HEK293 (cell line): Measurements from ENCODE around the gene KCNIP4.

Source experiments
- CTCF ChIA-PET: fragments of 350-600 bp; formaldehyde crosslinking; extraction: SDS; loops from one replicate; lab custom pipeline; 2021; ENCODE audit warnings: antibody characterized with exemption; lab: Yijun Ruan, JAX
- POLR2A ChIA-PET: fragments of 300-600 bp; formaldehyde crosslinking; extraction: SDS; loops from one replicate; lab custom pipeline; 2020; ENCODE audit warnings: antibody characterized with exemption, inconsistent platforms; lab: Yijun Ruan, JAX
- H3K27ac ChIP-seq: fragments of 200-500 bp; sonication (Bioruptor generic); 2 replicates; pipeline ENCODE4 v1.5.1; 2014; ENCODE audit warnings: low read depth, low read length, control low read depth, inconsistent platforms; ENCODE audit errors: extremely low read depth
- H3K36me3 ChIP-seq, 2 experiments: fragments of 200-500 bp in 1 of 2; sonication (Bioruptor generic) in 1 of 2; 1 replicate in 1 of 2; 2 replicates in 1 of 2; pipeline ENCODE4 v1.5.1; 2014 to 2017; ENCODE audit warnings: inconsistent platforms in 2 of 2, low read length in 2 of 2; ENCODE audit not compliant: control insufficient read depth in 2 of 2, insufficient read depth in 1 of 2
- H3K4me1 ChIP-seq: fragments of 200-500 bp; sonication (Bioruptor generic); 2 replicates; pipeline ENCODE4 v1.5.1; 2014; ENCODE audit warnings: mild to moderate bottlenecking, low read length, inconsistent platforms; ENCODE audit not compliant: control insufficient read depth, insufficient read depth
- H3K4me3 ChIP-seq: 2 replicates; pipeline ENCODE4 v1.5.1; 2011; ENCODE audit warnings: low read depth, mild to moderate bottlenecking, control low read depth, low read length, moderate library complexity
- H3K9me3 ChIP-seq: fragments of 200-500 bp; sonication (Bioruptor generic); 2 replicates; pipeline ENCODE4 v1.5.1; 2014; ENCODE audit warnings: low read depth, low read length, inconsistent platforms; ENCODE audit not compliant: control insufficient read depth, insufficient read depth
- HOXC10 ChIP-seq: sonication (generic); formaldehyde crosslinking; IDR thresholded peaks from 2 replicates; pipeline ENCODE4 v1.8.1; 2023; ENCODE audit warnings: mild to moderate bottlenecking, missing genetic modification reagents
- KLF8 ChIP-seq: fragments of 450-650 bp; formaldehyde crosslinking; IDR thresholded peaks from 2 replicates; pipeline ENCODE4 v1.5.1; 2016; ENCODE audit warnings: missing biosample characterization, missing genetic modification characterization
- MEIS1 ChIP-seq: sonication (generic); formaldehyde crosslinking; IDR thresholded peaks from 2 replicates; pipeline ENCODE4 v1.8.1; 2022; ENCODE audit warnings: missing genetic modification reagents, mild to moderate bottlenecking, borderline replicate concordance
- OSR2 ChIP-seq: fragments of 450-650 bp; formaldehyde crosslinking; IDR thresholded peaks from 2 replicates; pipeline ENCODE4 v1.5.1; 2016; ENCODE audit warnings: missing biosample characterization, missing genetic modification characterization
- REST ChIP-seq: fragments of 450-650 bp; formaldehyde crosslinking; IDR thresholded peaks from 2 replicates; pipeline ENCODE4 v1.5.1; 2016; ENCODE audit warnings: missing biosample characterization, missing genetic modification characterization
- ZBTB7A ChIP-seq: fragments of 450-650 bp; formaldehyde crosslinking; IDR thresholded peaks from 2 replicates; pipeline ENCODE4 v1.5.1; 2016; ENCODE audit warnings: low read depth, missing biosample characterization, missing genetic modification characterization
- ZNF146 ChIP-seq: fragments of 450-650 bp; formaldehyde crosslinking; IDR thresholded peaks from 2 replicates; pipeline ENCODE4 v1.5.1; 2016; ENCODE audit warnings: missing biosample characterization, missing genetic modification characterization
- ZNF18 ChIP-seq: fragments of 450-650 bp; formaldehyde crosslinking; IDR thresholded peaks from 2 replicates; pipeline ENCODE4 v1.5.1; 2016; ENCODE audit warnings: missing biosample characterization, missing genetic modification characterization
- ZNF2 ChIP-seq: fragments of 450-650 bp; formaldehyde crosslinking; IDR thresholded peaks from 2 replicates; pipeline ENCODE4 v1.5.1; 2016; ENCODE audit warnings: missing biosample characterization, missing genetic modification characterization
- ZNF214 ChIP-seq: fragments of 450-650 bp; formaldehyde crosslinking; IDR thresholded peaks from 2 replicates; pipeline ENCODE4 v1.5.1; 2017; ENCODE audit warnings: missing biosample characterization, mild to moderate bottlenecking, missing genetic modification characterization, borderline replicate concordance
- ZNF311 ChIP-seq: fragments of 450-650 bp; formaldehyde crosslinking; IDR thresholded peaks from 2 replicates; pipeline ENCODE4 v1.5.1; 2017; ENCODE audit warnings: missing biosample characterization, missing genetic modification characterization, borderline replicate concordance
- ZNF571 ChIP-seq: fragments of 450-650 bp; formaldehyde crosslinking; IDR thresholded peaks from 2 replicates; pipeline ENCODE4 v1.5.0; 2017; ENCODE audit warnings: missing biosample characterization, missing genetic modification characterization
- ZNF624 ChIP-seq: fragments of 450-650 bp; formaldehyde crosslinking; IDR thresholded peaks from 2 replicates; pipeline ENCODE4 v1.5.1; 2017; ENCODE audit warnings: missing biosample characterization, missing genetic modification characterization
- ZNF629 ChIP-seq: fragments of 450-650 bp; formaldehyde crosslinking; IDR thresholded peaks from 2 replicates; pipeline ENCODE4 v1.5.1; 2017; ENCODE audit warnings: missing biosample characterization, missing genetic modification characterization
- ZNF701 ChIP-seq: fragments of 450-650 bp; formaldehyde crosslinking; IDR thresholded peaks from 2 replicates; pipeline ENCODE4 v1.5.1; 2016; ENCODE audit warnings: missing biosample characterization, missing genetic modification characterization
- ZNF791 ChIP-seq: fragments of 450-650 bp; formaldehyde crosslinking; IDR thresholded peaks from 2 replicates; pipeline ENCODE4 v1.5.1; 2016; ENCODE audit warnings: missing biosample characterization, missing genetic modification characterization
- TF ChIP-seq, protein P1 (sequence below): fragments of 450-650 bp; formaldehyde crosslinking; IDR thresholded peaks from 2 replicates; pipeline ENCODE4 v1.5.1; 2017; ENCODE audit warnings: missing biosample characterization, missing genetic modification characterization
- TF ChIP-seq, protein P2 (sequence below): fragments of 450-650 bp; formaldehyde crosslinking; IDR thresholded peaks from 2 replicates; pipeline ENCODE4 v1.5.1; 2016; ENCODE audit warnings: missing biosample characterization, missing genetic modification characterization
- TF ChIP-seq, protein P3 (sequence below): fragments of 450-650 bp; formaldehyde crosslinking; IDR thresholded peaks from 2 replicates; pipeline ENCODE4 v1.5.1; 2017; ENCODE audit warnings: missing biosample characterization, missing genetic modification characterization
- TF ChIP-seq, protein P4 (sequence below): fragments of 450-650 bp; formaldehyde crosslinking; IDR thresholded peaks from 2 replicates; pipeline ENCODE4 v1.5.1; 2017; ENCODE audit warnings: missing biosample characterization, mild to moderate bottlenecking, missing genetic modification characterization, moderate library complexity

Gene KCNIP4

GRCh38 chr4:21778702-21779101 lies 169.9 kb downstream of the KCNIP4 start:
- H3K4me1 ChIP-seq, result no peaks in the 10 kb centered on the region
- no peak for TF ChIP-seq ZNF791 (tag by site-specific recombination)
- TF ChIP-seq ZNF2, result no peak
- TF ChIP-seq, protein P1, sequence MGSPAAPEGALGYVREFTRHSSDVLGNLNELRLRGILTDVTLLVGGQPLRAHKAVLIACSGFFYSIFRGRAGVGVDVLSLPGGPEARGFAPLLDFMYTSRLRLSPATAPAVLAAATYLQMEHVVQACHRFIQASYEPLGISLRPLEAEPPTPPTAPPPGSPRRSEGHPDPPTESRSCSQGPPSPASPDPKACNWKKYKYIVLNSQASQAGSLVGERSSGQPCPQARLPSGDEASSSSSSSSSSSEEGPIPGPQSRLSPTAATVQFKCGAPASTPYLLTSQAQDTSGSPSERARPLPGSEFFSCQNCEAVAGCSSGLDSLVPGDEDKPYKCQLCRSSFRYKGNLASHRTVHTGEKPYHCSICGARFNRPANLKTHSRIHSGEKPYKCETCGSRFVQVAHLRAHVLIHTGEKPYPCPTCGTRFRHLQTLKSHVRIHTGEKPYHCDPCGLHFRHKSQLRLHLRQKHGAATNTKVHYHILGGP (tag by site-specific recombination), result no peak
- no peak for TF ChIP-seq ZNF311 (tag by site-specific recombination)
- TF ChIP-seq, protein P2, sequence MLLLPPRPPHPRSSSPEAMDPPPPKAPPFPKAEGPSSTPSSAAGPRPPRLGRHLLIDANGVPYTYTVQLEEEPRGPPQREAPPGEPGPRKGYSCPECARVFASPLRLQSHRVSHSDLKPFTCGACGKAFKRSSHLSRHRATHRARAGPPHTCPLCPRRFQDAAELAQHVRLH, result no peak
- TF ChIP-seq ZBTB7A (tag by site-specific recombination), result no peak
- TF ChIP-seq, protein P3, sequence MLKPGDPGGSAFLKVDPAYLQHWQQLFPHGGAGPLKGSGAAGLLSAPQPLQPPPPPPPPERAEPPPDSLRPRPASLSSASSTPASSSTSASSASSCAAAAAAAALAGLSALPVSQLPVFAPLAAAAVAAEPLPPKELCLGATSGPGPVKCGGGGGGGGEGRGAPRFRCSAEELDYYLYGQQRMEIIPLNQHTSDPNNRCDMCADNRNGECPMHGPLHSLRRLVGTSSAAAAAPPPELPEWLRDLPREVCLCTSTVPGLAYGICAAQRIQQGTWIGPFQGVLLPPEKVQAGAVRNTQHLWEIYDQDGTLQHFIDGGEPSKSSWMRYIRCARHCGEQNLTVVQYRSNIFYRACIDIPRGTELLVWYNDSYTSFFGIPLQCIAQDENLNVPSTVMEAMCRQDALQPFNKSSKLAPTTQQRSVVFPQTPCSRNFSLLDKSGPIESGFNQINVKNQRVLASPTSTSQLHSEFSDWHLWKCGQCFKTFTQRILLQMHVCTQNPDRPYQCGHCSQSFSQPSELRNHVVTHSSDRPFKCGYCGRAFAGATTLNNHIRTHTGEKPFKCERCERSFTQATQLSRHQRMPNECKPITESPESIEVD (tag by site-specific recombination), result no peak
- TF ChIP-seq ZNF146 (tag by site-specific recombination), result no peak
- TF ChIP-seq ZNF571 (tag by site-specific recombination), result no peak
- no peak for TF ChIP-seq ZNF701 (tag by site-specific recombination)
- no peak for TF ChIP-seq ZNF624 (tag by site-specific recombination)
- no peak for TF ChIP-seq KLF8 (tag by site-specific recombination)
- no peaks in the 10 kb centered on the region for H3K36me3 ChIP-seq
- CTCF ChIA-PET, result interaction anchor here (1.0 to 1.5 kb wide), 2 partner anchors 10 to 271 kb away, joined by 3 to 4 read pairs; no protein-coding TSS in a partner anchor
- H3K4me3 ChIP-seq, result no peak overlapping the region
- H3K27ac ChIP-seq, result no peak overlapping the region
- no peaks in the 10 kb centered on the region for H3K9me3 ChIP-seq
- POLR2A ChIA-PET, result no interaction called here

DNA sequence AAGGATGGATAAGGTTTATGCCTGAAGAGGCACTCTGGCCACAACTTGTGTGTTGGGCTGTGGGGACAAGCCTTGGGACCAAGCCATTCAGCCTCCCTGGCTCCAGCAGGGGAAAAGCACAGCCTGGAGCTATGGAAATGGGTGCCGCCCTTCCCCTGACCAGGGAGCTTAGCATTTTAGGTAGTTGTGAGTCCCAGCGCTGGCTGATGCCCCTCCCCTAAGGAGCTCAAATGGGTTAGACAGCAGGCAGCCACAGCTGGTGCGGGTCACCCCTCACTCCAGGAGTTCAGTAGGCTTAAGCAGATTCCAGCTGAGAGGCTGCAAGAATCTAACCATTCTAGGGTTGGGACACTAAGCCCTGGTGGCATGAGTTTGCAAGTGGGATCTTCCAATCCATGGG lies 172.9 kb downstream of the KCNIP4 start:
- H3K4me1 ChIP-seq, result no peaks in the 10 kb centered on the region
- H3K27ac ChIP-seq, result no peak overlapping the region
- POLR2A ChIA-PET, result no interaction called here
- TF ChIP-seq REST (tag by site-specific recombination) (no peak), HOXC10 (no peak), ZNF18 (tag by site-specific recombination) (no peak), OSR2 (tag by site-specific recombination) (no peak), ZNF214 (tag by site-specific recombination) (no peak), ZNF629 (tag by site-specific recombination) (no peak), MEIS1 (CRISPR knock-in tag) (no peak)
- TF ChIP-seq, protein P4, sequence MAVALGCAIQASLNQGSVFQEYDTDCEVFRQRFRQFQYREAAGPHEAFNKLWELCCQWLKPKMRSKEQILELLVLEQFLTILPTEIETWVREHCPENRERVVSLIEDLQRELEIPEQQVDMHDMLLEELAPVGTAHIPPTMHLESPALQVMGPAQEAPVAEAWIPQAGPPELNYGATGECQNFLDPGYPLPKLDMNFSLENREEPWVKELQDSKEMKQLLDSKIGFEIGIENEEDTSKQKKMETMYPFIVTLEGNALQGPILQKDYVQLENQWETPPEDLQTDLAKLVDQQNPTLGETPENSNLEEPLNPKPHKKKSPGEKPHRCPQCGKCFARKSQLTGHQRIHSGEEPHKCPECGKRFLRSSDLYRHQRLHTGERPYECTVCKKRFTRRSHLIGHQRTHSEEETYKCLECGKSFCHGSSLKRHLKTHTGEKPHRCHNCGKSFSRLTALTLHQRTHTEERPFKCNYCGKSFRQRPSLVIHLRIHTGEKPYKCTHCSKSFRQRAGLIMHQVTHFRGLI (tag by site-specific recombination), result no peak
- CTCF ChIA-PET, result interaction anchor here (0.7 kb wide), 1 partner anchor 482 kb away, joined by 3 read pairs; no protein-coding TSS in a partner anchor
- no peaks in the 10 kb centered on the region for H3K36me3 ChIP-seq
- H3K4me3 ChIP-seq, result no peak overlapping the region
- no peaks in the 10 kb centered on the region for H3K9me3 ChIP-seq
